NCI-H2196 (cell line): ENCODE data around the gene TENM4.

ENCODE experiments used
- DNase-seq: peaks from one replicate; lab custom pipeline; 2025; ENCODE audit not compliant: unreplicated experiment; lab: John Stamatoyannopoulos, UW

TENM4 gene

GRCh38 chr11:78927511-78927910, 513.3 kb downstream of the TENM4 start:
- no peak for DNase-seq

DNA sequence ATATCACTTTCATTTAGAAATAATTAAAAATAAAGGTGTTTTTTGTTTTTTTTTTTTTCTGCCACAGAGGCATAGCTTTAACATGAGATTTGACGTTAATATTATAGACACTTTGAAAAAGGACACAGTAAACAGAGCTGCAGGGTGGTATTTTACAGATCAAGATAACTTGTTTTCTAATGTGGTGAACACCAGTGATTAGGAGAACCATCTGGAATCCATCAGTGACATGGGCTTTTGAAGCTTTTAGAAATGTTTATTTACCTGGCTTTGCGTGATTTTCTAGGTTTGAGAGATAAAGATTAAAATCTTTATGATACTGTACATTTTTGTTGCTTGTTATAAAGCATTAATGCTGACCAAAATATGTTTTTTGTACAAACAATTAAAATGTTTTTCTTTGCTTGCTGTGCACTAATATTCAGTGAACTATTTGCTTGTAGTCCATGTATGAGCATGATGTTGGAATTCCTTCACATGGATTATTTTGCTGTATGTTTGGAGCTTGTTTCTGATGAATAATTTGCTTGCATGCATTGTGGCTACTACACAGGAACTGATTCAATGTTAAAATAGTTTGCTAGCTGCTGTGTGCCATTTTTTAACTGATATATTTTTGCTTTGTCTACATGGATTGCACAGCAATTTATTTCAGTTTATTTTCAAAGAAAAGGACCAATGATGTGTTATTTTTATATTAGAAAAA, 514.0 kb downstream of the TENM4 start:
- no peak for DNase-seq

DNA sequence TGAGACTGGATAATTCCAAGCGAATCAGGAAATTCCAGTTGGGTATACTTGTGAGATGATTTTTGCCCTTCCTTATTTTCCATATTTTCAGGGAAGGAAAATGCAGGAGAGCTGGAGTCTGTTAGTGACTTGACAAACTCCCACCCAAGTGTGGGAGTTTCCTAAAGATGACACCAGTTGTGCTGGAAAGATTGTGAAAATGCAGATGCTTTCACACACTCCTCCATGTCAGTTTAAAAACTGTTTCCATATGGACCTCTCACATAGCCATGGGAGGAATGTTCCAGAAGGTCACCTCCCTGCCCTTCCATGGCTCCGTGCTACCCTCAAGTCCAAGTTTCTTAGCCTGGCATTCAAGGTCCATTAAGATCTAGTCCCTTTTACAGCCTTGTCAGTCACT, 515.4 kb downstream of the TENM4 start:
- DNase-seq, result no peak

DNA sequence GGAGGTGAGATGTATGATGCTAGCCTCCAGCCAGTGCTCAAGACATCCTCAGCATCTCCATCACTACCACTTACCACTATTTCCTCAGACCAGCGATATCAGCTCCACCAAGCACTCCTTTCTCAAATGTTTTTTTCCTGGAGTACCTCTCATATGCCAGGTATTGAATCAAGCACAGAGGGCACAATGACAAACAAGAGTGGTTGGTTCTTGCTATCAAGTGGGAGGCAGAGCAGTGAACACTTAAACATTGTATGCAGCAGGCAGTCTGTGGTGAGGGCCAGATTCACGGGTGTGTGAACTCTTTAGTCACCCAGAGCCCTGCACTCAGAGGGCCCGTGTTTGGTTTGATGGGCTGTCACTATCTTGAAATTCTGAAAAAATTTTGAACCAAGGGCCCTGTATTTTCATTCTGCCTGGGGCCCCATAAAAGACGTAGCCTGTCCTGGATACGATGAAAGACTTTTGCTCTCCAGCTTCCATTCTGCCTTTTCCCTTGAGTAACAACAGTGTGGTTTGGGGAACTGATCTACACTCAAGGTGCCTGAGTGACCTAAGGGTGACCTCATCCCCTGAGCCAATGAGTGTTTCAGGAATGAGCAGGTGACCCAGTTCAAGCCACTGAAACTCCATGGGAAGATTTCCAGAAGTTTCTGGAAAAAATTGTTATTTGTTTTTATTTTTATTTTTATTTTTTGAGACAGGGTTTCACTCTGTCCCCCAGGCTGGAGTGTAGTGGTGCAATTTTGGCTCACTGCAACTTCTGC, 517.8 kb downstream of the TENM4 start:
- no peak for DNase-seq

DNA sequence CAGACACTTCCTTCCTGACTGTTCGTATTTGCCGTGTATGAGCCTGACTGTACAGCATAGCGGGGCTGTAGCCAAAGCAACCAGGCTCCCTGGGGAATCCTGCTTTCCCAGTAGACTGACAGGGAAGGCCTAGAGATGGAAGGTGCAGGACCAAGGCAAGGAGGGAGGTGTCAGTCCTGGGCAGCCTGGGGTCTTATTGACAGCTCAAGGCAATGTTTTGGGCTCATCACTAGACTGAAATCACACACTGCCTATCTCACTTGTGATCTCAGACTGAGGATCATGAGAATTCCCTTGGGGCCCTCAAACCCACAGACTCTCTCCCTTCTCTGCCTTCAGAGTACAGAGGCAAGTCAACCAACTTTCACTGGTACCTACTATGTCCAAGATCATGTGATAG, 519.3 kb downstream of the TENM4 start:
- DNase-seq, result no peak

- DNase-seq, result no peak
These were observed 520.5 kb downstream of the TENM4 start for GRCh38 chr11:78920329-78920728.

DNA sequence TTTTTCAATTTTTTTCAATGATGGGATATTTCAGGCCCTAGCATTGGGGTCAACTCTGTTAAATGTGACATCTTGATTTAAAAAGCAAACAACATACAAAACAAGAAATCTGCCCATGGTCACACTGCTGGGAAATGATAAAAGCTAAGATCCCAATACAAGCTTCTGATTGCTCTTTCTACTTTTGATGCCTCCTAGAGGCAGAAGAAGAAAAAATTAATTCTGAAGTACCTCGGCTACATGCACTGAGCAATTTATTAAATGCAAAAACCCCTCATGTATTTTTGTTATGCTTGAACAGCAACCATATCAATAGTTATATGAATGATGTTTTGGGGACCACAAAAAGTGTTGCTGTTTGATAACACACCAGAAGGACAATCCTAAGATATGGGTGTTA, 524.1 kb downstream of the TENM4 start:
- DNase-seq, result no peak

GRCh38 chr11:78914503-78914902, 526.3 kb downstream of the TENM4 start:
- DNase-seq, result no peak

GRCh38 chr11:78912778-78913177, 528.1 kb downstream of the TENM4 start:
- no peak for DNase-seq

GRCh38 chr11:78910322-78910721, 530.5 kb downstream of the TENM4 start:
- no peak for DNase-seq

DNA sequence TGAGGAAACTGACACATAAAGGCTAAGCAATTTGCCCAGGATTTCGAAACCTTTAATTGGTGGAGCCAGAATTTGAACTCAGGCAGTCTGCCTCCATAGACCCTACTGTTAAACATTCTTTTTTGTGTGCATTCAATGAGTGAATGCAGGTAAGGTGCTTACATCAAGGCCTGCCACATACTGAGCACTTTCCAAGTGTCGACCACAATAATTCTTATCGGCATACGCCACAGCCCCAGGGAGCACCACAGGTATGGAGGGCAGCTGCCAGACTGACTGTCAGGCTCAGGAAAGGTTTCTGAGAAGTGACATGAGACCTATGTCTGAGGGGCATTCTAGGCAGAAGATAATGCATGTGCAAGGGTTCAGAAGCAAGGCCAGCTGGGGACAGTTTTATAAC, 531.4 kb downstream of the TENM4 start:
- no peak for DNase-seq

DNA sequence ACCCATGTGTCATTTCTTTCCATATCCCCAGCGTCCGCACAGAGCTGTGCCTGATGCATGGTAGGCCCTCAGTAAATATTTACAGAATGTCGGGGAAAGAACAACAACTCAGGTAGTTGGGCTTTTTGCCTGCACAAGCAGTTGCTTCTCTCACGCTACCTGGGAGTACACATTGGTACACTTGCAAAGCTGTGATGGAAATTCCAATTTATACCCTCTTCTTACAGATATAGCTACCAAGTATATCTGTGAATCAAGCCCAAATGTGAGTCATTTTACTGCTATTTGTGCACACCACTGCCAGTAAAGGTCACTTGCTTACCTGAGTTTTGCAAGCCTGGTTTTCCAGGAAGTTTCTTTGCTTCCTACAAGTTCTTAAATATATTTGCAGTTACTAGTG, 533.2 kb downstream of the TENM4 start:
- no peak for DNase-seq

GRCh38 chr11:78906566-78906965, 534.3 kb downstream of the TENM4 start:
- DNase-seq, result no peak

DNA sequence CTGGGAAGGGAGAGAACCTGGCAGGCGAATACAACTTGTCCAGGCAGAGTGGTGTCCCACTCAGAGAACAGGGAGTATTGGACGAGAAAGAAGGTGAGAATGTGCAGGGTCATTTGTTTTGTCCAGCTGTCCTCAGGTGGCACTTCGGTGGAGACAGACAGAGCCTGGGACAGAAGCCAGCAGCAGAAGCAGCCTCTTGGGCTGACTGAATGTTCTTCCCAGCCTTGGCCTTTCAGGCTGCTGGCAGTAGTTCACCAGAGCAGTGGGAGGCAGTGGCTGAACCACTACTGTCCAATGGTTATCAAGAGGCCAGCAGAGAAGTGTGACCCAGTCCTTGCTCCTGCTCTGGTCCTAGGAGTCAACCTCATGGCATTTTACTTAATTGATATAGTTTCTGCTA, 535.1 kb downstream of the TENM4 start:
- DNase-seq, result no peak

DNA sequence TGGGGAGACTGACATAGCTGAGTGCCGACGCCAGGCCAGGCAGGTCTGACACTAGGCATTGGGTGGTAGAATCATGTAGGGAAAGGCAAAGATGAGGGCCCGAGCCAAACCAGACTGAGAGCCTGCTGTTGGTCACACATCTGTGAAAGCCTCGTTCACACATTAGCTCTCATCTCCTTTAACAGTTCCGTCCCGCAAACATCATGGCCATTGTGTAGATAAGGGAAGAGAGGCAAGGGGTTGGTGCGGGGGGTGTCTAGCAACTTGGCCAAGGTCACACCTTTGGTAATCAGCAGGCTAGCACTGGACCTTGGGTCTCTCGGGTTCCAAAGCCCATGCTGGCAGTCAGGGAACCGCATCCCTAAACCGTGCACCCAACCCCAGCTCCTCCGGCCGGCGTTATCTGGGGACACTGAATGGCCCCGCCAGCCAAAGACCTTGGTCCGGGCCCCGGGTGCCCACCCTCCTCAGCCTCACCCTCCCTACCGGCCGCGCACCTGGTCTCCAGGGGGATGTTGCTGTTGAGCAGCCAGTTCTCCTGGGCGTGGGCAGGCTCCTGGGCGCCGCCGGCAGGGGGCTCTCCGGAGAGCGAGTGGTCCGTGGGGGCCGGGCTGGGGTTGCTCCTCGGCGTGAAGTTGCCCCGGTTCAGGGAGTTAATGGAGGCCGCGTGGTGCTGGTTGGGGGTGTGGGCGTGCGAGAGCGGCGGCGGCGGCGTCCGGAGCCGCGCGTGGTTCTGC, 537.9 kb downstream of the TENM4 start:
- DNase-seq, result no peak

DNA sequence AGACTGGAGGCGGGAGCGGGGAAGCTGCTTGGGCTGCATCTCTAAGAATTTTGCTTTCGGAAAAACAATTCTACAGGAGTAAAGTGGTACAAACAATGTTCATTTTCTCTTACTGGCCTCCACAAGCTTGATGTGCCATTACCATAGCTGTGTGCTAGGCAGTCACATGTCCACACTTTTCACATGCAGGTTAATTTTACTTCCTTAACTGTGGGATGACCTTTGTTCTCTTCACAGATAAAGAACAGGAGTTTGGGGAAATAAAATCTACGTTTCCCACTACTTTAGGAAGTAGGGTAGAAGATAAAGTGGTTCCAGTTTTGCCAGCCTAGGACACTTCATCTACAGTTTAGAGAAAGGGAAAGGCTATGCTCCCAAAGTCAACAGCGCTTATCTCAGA, 539.0 kb downstream of the TENM4 start:
- no peak for DNase-seq

GRCh38 chr11:78898266-78898775, 542.5 kb downstream of the TENM4 start:
- DNase-seq, result peak; percentile 15

- no peak for DNase-seq
These were observed 546.8 kb downstream of the TENM4 start for GRCh38 chr11:78893996-78894395.

DNA sequence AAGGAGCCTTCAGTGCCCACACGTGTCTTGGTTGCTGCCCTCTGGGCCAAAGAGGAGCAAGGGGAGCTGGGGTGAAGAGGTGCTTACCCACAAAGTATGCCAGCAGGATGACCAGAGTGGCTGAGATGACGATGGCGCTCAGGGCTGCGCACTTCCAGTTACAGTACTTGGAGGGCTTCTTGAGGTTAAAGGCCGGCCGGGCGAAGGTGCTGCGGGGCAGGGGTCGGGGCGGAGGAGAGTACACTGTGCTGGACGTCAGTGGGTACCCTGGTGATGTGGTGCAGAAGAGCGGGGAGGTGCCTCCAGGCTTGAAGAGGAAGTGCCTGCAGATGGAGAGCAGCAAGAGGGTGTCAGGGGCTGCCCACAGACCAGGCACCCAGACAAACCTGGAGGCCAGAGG, 551.1 kb downstream of the TENM4 start:
- DNase-seq, result no peak

GRCh38 chr11:78886616-78887015, 554.2 kb downstream of the TENM4 start:
- no peak for DNase-seq

DNA sequence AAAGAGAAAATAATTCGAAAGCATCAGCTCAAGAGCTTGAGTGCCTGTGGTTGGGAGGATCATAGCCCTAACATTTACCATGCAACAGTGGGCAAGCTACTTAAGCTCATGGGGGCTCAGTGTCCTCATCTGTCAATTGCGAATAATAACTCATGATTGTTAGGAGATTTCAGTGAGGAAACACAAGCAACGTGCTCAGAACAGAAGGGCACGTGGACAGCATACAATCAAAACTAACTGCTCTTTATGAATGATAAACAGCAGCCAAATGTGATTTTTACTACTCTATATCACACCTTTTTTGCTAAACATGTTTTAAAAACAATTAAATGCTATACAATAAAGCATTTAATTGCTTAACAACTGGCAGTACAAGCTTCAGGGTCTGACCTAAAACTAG, 556.1 kb downstream of the TENM4 start:
- no peak for DNase-seq

DNA sequence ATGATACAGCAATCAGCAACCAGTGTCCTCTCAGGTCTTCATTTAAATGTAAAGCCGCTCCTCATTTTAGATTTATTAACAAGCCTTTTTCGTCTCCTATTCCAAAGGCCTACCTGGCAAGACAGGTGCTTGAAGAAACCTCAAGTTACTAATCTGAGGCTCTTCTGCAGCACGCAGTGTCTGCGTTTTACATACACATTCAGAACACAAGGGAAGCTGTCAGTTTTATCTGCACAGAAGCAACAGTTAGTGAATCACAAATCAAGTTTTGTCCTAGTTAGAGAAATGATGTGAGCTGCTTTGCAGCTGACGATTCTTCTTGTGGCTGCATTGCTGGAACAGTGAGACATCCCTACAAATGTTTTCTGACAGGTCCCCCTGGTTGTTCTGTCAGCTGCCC, 557.3 kb downstream of the TENM4 start:
- DNase-seq, result no peak
